ENCODE results near the gene INSRR.

DNA sequence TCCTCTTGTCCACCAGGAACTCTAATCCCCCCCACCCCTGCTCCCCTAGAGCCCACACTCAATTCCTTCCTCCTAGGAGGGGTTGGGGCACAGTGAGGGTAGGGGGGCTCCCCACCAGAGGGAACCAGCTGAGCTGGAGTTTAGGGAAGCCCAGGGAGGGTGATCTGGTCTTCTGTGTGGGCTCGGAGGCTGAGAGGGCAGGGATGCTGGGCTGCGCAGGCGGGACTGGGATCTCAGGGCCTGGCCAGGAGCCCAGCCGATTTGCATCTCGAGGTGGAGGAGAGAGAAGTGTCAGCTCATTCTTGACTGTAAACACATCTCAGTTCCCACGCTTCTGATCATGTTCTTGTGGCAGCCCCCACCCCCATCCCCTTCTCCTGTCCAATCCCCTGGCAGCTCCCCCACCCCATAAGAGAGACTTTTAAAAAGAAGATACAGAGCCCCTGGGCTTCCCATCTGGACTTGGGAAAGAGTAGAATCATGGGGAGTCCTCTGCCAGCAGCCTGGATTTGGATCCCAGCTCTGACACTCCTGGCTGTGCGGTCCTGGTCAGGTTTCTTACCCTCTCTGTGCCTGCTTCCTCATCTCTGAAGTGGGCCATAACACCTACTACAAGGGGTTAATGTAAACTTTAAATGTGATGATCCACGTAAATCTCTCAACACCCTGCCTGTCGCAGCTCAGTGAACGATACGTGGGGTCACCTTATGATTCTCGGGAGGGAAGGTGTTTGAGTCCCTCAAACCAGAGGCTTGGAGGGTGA, 41.2 kb upstream of the INSRR start:
- TF ChIP-seq, protein P1, sequence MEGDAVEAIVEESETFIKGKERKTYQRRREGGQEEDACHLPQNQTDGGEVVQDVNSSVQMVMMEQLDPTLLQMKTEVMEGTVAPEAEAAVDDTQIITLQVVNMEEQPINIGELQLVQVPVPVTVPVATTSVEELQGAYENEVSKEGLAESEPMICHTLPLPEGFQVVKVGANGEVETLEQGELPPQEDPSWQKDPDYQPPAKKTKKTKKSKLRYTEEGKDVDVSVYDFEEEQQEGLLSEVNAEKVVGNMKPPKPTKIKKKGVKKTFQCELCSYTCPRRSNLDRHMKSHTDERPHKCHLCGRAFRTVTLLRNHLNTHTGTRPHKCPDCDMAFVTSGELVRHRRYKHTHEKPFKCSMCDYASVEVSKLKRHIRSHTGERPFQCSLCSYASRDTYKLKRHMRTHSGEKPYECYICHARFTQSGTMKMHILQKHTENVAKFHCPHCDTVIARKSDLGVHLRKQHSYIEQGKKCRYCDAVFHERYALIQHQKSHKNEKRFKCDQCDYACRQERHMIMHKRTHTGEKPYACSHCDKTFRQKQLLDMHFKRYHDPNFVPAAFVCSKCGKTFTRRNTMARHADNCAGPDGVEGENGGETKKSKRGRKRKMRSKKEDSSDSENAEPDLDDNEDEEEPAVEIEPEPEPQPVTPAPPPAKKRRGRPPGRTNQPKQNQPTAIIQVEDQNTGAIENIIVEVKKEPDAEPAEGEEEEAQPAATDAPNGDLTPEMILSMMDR (IDR thresholded peaks at IDR 0.05), result no peak
- TF ChIP-seq POLR2A (IDR thresholded peaks at IDR 0.05), result no peak
